Astrocyte (in vitro differentiated cells and primary cell): ENCODE results near the gene DFFB. TPM values are rescaled to one million over a fixed set of nuclear protein-coding genes. Genes with fewer than 3 reads are reported as not detected.

Experiments used
- DNase-seq: peaks from one replicate; pipeline ENCODE4 v3.0.0-alpha.2; 2010; ENCODE audit warnings: low read depth
- FAIRE-seq: peaks from 2 replicates; lab custom pipeline; 2011; peaks lifted over from hg19 to GRCh38; lab: Jason Lieb, UNC
- H2AFZ ChIP-seq: 2 replicates; pipeline ENCODE4 v1.6.0; 2012; ENCODE audit warnings: low read depth, low read length, inconsistent platforms
- H3K27ac ChIP-seq: 2 replicates; pipeline ENCODE4 v1.5.1; 2011; ENCODE audit warnings: low read depth, low read length, inconsistent platforms
- H3K27me3 ChIP-seq: 2 replicates; pipeline ENCODE4 v1.6.0; 2011; ENCODE audit warnings: low read length, inconsistent platforms; ENCODE audit not compliant: insufficient read depth
- H3K36me3 ChIP-seq: 2 replicates; pipeline ENCODE4 v1.5.1; 2011; ENCODE audit warnings: low read length, inconsistent platforms; ENCODE audit not compliant: insufficient read depth
- H3K4me1 ChIP-seq: 2 replicates; pipeline ENCODE4 v1.5.1; 2011; ENCODE audit warnings: low read length, inconsistent platforms; ENCODE audit not compliant: insufficient read depth
- H3K4me2 ChIP-seq: 2 replicates; pipeline ENCODE4 v1.6.0; 2012; ENCODE audit warnings: low read length, inconsistent platforms
- H3K4me3 ChIP-seq: 2 replicates; pipeline ENCODE4 v1.5.1; 2011; ENCODE audit warnings: low read depth, mild to moderate bottlenecking, low read length, inconsistent platforms; ENCODE audit not compliant: insufficient read depth
- H3K79me2 ChIP-seq: 2 replicates; pipeline ENCODE4 v1.6.0; 2012; ENCODE audit warnings: mild to moderate bottlenecking, low read length, inconsistent platforms; ENCODE audit not compliant: insufficient read depth
- H3K9ac ChIP-seq: 2 replicates; pipeline ENCODE4 v1.6.0; 2012; ENCODE audit warnings: mild to moderate bottlenecking, low read length, inconsistent platforms
- H3K9me3 ChIP-seq: 2 replicates; pipeline ENCODE4 v1.5.1; 2012; ENCODE audit warnings: low read depth, mild to moderate bottlenecking, low read length, inconsistent platforms; ENCODE audit not compliant: insufficient read depth
- H4K20me1 ChIP-seq: 2 replicates; pipeline ENCODE4 v1.6.0; 2012; ENCODE audit warnings: low read length, inconsistent platforms; ENCODE audit not compliant: insufficient read depth
- H3K27ac Mint-ChIP-seq: one replicate; pipeline ENCODE4 v1.8.0; 2021; ENCODE audit warnings: mild to moderate bottlenecking, mixed read lengths; ENCODE audit not compliant: unreplicated experiment
- H3K27me3 Mint-ChIP-seq: one replicate; pipeline ENCODE4 v1.8.0; 2021; ENCODE audit warnings: low read depth, mixed read lengths; ENCODE audit not compliant: unreplicated experiment
- H3K36me3 Mint-ChIP-seq: one replicate; pipeline ENCODE4 v1.8.0; 2021; ENCODE audit warnings: low read depth, mixed read lengths; ENCODE audit not compliant: unreplicated experiment
- H3K4me1 Mint-ChIP-seq: one replicate; pipeline ENCODE4 v1.8.0; 2021; ENCODE audit warnings: low read depth, mixed read lengths; ENCODE audit not compliant: unreplicated experiment
- H3K4me3 Mint-ChIP-seq: one replicate; pipeline ENCODE4 v1.8.0; 2021; ENCODE audit warnings: mild to moderate bottlenecking, moderate library complexity, mixed read lengths; ENCODE audit not compliant: unreplicated experiment
- H3K9me3 Mint-ChIP-seq: one replicate; pipeline ENCODE4 v1.8.0; 2021; ENCODE audit warnings: mild to moderate bottlenecking, mixed read lengths; ENCODE audit not compliant: unreplicated experiment
- EZH2 ChIP-seq: IDR thresholded peaks from 2 replicates; pipeline ENCODE4 v1.6.1; 2012; ENCODE audit warnings: mild to moderate bottlenecking, low read length, inconsistent platforms; ENCODE audit not compliant: insufficient read depth
- total RNA-seq: library from RNA; stranded (reverse); gene quantifications from 2 replicates; pipeline ENCODE4 v1.2.1, GENCODE V29; 2021
- TF ChIP-seq, protein P1 (sequence below): IDR thresholded peaks from 2 replicates; pipeline ENCODE4 v1.5.1; 2011; ENCODE audit warnings: low read depth, mild to moderate bottlenecking, inconsistent platforms, low read length, moderate library complexity; ENCODE audit not compliant: insufficient read depth

DFFB gene
- total RNA-seq, 1 donor from 2014 or later = 7.4 TPM

DNA sequence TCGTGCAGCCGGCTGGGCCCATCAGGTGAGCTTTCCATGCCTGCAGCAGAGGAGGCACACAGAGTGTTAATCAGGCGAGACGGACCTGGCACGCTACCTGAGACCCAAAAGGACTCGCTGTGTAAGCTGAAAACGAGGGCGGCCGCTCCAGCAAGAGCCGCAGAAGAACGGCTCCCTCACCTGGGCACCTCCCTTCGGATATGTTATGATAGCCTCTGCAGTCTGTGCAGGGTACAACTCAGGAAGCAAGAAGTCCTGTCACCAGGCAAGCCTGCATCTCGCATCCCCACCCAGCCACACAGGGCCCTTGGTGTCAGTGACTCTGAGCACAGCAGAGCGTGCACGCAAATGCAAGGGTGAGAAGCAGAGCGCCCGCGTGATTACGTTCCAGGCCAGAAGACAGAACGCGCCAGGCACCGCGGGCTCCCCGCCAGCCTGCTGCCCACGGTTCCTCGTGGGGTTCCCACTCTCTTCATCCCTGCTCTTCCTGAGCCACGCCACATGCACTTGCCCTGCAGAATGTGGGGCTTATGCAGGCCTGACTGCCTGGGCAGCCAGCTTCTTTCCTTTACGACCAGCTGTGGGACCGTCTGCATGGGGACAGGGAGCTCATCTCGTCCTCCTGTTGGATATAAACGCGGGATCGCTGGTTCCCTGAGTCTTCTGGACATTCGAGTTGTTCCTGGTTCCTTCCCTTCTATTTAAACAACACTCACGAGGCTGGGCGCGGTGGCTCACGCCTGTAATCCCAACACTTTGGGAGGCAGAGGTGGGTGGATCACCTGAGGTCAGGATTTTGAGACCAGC is 40.7 kb upstream of the DFFB start:
- no peak overlapping the region for H3K4me3 Mint-ChIP-seq
- Histone ChIP-seq H3K27ac (no peak overlapping the region), H3K27me3 (no peaks in the 10 kb centered on the region), H4K20me1 (no peaks in the 10 kb centered on the region), H2AFZ (no peak overlapping the region), H3K9ac (no peak overlapping the region), H3K4me2 (no peak overlapping the region), H3K79me2 (no peaks in the 10 kb centered on the region), H3K9me3 (no peaks in the 10 kb centered on the region), H3K4me1 (no peaks in the 10 kb centered on the region), H3K36me3 (peaks cover under 1% of the 10 kb centered on the region), H3K4me3 (no peak overlapping the region)
- no peaks in the 10 kb centered on the region for H3K27me3 Mint-ChIP-seq
- H3K27ac Mint-ChIP-seq = no peak overlapping the region
- no peaks in the 10 kb centered on the region for H3K9me3 Mint-ChIP-seq
- DNase-seq (no peak), FAIRE-seq (no peak)
- H3K4me1 Mint-ChIP-seq = peaks cover 3% of the 10 kb centered on the region
- TF ChIP-seq EZH2 = no peak
- TF ChIP-seq, protein P1, sequence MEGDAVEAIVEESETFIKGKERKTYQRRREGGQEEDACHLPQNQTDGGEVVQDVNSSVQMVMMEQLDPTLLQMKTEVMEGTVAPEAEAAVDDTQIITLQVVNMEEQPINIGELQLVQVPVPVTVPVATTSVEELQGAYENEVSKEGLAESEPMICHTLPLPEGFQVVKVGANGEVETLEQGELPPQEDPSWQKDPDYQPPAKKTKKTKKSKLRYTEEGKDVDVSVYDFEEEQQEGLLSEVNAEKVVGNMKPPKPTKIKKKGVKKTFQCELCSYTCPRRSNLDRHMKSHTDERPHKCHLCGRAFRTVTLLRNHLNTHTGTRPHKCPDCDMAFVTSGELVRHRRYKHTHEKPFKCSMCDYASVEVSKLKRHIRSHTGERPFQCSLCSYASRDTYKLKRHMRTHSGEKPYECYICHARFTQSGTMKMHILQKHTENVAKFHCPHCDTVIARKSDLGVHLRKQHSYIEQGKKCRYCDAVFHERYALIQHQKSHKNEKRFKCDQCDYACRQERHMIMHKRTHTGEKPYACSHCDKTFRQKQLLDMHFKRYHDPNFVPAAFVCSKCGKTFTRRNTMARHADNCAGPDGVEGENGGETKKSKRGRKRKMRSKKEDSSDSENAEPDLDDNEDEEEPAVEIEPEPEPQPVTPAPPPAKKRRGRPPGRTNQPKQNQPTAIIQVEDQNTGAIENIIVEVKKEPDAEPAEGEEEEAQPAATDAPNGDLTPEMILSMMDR = no peak
- peaks cover 20% of the 10 kb centered on the region for H3K36me3 Mint-ChIP-seq

DNA sequence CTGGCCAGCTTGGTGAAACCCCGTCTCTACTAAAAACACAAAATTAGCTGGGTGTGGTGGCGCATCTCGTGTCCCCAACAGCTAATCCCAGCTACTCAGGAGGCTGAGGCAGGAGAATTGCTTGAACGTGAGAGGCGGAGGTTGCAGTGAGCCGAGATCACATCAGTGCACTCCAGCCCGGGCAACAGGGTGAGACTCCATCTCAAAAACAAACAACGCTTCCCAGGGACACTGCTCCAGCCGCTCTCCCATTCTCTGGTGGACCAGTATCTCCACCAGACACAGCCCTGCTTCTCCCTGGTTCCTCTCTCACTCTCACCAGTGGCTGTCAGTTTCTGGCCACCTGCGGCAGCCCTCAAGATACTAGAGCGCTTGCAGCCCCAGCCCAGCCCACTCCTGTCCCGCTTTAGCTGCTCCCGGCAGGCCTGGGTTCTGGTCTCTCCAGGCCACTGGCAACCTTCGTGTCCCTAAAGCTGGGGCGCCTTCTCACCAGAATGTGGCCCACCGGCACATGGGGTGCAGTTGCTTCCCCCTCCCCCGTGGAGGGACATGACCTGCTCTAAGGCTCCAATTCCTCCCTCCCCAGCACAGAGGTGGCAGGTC is 40.0 kb upstream of the DFFB start:
- Histone ChIP-seq H3K79me2 (no peaks in the 10 kb centered on the region), H3K4me3 (no peak overlapping the region), H3K27me3 (no peaks in the 10 kb centered on the region), H3K9ac (no peak overlapping the region), H3K9me3 (no peaks in the 10 kb centered on the region), H3K4me2 (no peak overlapping the region), H2AFZ (no peak overlapping the region), H3K36me3 (peaks cover 4% of the 10 kb centered on the region), H4K20me1 (no peaks in the 10 kb centered on the region), H3K27ac (no peak overlapping the region), H3K4me1 (no peaks in the 10 kb centered on the region)
- H3K36me3 Mint-ChIP-seq = peaks cover 25% of the 10 kb centered on the region
- FAIRE-seq (no peak), DNase-seq (no peak)
- no peaks in the 10 kb centered on the region for H3K9me3 Mint-ChIP-seq
- H3K4me3 Mint-ChIP-seq = no peak overlapping the region
- H3K27me3 Mint-ChIP-seq = no peaks in the 10 kb centered on the region
- no peak for TF ChIP-seq EZH2
- TF ChIP-seq, protein P1 = no peak
- H3K27ac Mint-ChIP-seq = peak overlapping the region; percentile 47
- no peaks in the 10 kb centered on the region for H3K4me1 Mint-ChIP-seq
